Stimulated activated CD4-positive, alpha-beta T cell treated with anti-CD3 and anti-CD28 coated beads, TNF-alpha, amount 100 ng/mL, for 4 hours (primary cell): ENCODE results near the gene MAP1LC3A.

Source experiments
- DNase-seq, 3 experiments: peaks; one replicate each; pipeline ENCODE4 v3.0.0-alpha.2; 2020; ENCODE audit warnings: low read depth in 3 of 3

The MAP1LC3A gene

DNA sequence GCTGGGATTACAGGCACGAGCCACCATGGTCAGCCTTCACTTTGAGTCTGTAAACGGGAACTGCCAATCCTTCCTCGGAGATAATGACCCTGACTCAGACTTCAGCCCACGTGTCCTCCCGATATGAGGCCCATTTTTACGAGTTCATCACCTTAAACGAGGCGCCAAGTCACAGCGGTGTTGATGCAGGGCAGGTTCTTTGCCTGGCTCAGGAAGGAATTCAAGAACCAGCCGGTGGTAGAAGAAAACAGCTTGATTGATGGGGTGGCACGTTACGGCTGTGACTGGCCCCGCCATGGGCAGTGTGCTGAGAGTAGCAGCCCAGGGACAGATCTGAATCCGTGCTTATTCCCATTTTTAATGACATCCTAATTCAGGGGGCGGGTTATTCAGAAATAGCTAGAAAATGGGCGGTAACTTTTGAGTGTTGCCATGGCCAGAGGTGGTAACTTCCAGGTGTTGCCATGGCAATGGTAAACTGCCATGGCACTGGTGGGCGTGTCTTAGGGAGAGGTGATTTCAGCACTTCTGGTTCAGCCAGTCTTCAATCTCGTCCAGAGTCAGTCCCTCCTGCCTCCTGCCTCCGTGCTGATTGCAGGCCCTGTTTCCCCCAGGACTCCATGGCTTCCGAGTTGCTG is 9.1 kb upstream of the MAP1LC3A start:
- no peak for DNase-seq

DNA sequence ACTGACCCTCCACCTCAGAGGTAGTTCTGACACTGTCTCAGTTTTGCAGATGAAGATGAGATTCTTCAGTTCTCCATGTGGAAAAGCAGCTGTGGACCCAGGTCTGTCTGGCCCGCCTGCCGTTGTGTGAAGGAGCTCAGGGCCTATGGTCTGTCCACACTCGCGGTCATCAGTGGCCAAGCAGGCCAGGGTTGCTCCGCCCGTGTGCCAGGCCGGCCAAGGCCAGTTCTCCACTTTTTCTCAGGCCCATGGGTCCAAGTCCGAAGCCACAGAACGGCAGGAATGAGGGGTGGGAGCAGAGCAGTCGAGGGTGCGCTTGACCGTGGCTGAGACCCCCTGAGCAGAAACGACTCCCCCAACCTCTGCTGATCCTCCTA is 8.6 kb upstream of the MAP1LC3A start:
- no peak for DNase-seq

DNA sequence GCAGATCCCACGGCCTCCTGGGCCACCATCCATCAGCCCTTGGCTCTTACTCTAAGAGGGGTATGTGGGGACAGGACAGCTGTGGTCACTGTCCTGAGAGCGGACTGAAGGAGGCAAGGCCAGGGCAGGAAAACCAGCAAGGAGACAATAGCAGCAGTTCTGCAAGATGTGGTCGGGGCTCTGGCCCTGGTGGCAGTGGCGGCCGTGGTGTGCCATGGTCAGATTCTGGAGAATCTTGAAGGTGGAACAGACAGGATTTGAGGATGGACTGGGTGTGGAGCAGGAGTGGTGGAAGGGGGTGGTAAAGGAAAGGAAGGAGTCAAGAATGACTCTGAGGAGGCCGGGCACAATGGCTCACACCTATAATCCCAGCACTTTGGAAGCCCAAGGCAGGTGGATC is 5.9 kb upstream of the MAP1LC3A start:
- no peak for DNase-seq

DNA sequence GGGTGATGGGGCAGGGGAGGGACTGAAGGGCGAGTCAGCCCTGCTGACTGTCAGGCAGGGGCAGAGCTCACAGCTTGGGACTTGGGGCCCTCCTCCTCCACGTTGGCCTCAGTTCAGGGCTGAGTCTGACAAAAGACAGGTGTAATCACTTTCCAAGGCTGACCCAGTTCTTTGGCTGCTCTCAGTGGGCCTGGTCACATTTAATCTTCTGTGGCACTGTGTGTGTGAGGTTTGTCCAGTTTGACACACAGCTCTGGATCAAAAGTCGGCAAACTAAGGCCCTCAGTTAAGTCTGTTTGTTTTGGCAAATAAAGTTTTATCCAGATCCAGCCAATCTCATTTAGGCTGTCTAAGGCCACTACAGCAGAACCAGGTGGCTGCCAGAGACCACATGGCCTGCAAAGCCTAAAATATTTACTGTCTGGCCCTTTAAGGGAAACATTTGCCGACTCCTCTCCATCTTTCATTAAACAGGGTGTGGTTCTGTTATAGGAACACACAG is 5.1 kb upstream of the MAP1LC3A start:
- DNase-seq, result no peak

DNA sequence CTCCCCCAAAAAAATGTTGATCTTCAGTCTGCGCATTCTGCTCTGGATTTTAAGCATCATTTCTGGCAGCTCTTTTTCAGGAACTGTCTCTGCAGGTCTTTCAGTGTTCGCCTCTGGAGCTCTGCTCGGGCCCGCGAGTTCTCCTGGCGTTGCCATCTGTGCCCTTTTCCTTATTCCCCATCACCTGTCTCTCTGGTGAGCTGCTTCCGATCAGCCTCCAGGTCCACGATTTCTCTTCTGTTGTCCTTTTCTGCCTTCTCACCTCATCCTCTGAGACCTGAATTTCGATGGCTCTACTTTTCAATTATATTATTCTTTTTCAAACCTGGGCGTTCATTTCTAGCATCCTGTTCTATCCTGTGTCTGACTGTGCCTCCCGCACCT is 590 bp upstream of the MAP1LC3A start:
- no peak for DNase-seq

DNA sequence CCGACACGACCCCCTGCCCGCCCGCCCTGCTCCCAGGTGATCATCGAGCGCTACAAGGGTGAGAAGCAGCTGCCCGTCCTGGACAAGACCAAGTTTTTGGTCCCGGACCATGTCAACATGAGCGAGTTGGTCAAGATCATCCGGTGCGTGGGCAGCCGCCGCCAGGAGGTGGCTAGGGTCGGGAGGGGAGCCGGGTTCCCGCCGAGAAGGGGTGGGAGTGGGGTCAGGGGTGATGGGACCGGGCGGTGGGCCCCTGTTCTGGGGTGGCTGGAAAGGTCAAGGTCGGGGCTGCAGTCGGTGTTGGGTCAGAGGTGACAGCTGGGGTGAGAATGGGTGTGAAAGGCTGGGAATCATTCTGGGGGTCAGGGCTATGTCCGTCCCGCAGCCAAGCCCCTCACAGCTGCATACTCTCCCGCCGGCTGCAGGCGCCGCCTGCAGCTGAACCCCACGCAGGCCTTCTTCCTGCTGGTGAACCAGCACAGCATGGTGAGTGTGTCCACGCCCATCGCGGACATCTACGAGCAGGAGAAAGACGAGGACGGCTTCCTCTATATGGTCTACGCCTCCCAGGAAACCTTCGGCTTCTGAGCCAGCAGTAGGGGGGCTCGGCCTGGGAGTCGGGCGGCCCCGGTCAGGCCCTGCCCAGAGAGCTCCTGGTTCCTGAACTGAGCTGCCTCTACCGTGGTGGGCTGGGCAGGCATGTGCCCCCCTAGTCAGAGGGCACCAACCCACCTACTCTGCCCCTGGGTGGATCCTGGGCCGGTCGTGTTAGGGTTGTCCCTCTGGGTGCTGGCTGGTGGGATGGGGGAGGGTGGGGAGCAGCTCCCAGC is 1.0 kb downstream of the MAP1LC3A start:
- no peak for DNase-seq

DNA sequence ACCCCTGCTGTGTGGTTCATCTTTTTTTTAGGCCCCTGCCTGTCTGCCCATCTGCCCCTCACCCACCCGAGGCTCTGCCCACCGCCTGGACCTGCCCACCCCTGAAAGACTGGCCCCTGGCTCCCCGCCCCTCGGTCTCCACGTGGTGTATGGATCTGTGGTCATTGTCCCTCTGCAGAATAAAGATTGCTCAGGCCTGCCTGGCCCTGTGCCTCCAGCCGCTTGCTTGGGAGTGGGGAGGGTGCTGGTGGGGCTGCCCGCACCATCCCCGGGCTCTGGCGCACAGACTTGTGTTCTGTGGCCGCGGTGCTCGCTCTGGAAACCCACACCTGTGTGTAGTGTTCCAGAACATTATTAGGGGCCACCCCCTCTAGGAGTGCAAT is 1.6 kb downstream of the MAP1LC3A start:
- DNase-seq, result no peak

DNA sequence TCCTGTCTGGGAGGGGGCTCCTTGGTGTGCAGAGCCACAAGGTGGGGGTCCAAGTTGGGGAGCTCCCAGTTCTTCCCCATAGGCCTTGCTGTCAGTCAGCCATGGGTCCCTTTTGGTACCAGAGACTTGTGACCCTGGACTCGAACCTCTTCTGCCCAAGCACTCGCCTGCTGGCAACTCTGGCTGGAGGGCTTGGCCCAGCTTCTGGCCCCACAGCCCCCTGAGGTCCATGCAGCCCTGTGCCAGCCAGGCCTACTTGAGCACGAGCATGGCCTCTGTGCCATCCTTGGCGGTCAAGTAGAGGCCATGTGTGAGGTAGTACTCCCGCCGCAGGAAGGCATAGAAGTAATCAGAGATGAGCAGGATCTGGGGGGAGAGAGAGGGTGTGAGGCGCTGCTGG is 2.1 kb downstream of the MAP1LC3A start:
- DNase-seq, result no peak

DNA sequence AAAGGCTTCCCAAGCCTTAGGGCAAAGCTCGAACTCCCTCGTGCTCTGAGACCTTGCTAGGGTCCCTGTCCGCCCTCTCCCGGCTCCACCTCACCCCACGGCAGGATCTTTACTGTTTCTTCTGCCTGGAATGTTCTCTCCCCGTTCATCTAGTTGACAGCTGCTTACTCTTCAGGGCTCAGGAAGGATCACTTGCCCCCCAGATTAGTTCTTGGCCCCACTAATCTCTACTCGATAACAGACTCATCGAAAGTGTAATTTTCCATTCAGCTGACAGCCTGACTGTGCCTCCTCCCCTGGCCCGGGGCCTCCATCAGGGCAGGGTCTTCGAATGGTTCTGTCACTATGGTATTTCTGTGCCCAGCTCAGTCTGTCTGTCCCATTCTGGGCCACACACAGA is 3.1 kb downstream of the MAP1LC3A start:
- no peak for DNase-seq

DNA sequence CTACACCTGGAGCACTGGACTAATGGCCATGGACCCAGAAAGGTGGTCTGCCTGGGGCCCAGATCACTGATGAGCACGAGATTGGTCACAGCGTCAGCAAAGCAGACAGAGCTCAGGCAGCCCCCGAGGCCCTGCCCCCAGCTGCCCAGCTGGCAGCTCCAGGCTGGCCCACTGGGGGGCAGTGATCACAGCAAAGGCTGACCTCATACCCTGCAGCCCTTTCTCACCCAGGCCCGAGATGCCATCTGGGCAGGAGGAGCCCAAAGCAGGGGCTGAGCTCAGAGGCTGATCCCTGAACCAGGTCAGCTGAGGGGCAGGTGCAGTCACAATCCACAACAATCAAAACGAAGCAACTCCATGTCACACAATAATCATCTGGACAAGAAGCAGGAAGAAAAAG is 4.1 kb downstream of the MAP1LC3A start:
- DNase-seq, result no peak

DNA sequence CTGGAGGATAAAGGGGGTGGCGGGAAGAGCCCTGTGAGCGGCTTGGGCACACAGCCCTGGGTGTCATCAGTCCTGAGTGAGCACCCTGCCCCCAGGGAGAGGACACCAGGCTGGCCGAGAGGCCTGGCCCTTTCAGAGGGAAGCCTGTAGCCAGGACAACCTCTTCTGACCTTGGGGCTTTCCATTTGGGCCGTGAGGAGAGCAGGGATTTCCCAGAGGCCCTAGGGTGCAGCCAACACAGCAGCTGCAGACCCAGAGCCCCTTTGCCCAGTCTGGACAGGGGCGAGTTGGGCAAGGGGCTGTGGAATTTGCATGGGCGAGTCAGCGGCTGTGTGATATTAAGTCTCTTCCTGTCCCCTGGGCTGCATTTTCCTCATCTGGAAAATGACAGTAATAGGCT is 6.3 kb downstream of the MAP1LC3A start:
- DNase-seq, result no peak

DNA sequence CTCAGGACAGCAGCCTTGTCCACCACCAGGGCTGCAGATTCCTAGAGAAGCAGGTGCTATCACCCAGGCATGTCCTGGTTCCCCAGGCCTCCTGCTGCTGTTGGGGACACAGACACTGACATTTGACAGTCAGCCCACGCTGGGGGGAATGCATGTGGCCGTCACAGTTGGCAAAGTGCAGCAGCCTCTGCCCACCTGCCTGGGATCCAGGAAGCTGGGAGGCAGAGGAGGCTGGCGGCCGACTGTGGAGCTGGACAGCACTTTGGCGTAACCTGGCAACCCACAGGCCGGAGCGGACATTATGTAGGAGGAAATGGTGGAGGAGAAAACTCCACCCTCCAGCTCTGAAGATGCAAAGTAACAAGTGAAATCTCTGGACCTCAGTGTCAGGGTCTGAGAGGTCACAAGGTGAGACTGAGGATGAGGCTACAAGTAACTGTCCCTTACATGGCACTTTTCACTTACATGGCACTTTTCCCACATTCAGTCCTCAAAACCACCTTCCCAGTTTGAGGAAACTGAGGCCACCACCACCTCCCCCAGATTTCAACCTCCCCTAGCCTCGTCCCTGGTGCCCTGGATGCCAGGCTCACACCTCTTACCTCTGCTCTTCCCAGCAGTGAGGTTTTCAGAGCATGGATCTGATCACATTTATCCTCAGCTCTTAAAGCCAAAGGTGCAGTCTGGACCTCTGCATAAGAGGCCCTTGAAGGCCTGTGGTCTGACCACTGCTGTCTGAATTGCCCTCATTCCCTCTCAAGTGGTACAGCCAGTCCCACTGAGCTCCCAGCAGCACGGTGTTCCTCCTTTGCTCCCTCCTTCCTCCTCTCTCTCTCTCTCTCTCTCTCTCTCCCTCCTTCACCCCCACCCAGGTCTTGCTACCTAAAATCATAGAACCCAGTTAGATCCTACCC is 8.7 kb downstream of the MAP1LC3A start:
- DNase-seq, result no peak

DNA sequence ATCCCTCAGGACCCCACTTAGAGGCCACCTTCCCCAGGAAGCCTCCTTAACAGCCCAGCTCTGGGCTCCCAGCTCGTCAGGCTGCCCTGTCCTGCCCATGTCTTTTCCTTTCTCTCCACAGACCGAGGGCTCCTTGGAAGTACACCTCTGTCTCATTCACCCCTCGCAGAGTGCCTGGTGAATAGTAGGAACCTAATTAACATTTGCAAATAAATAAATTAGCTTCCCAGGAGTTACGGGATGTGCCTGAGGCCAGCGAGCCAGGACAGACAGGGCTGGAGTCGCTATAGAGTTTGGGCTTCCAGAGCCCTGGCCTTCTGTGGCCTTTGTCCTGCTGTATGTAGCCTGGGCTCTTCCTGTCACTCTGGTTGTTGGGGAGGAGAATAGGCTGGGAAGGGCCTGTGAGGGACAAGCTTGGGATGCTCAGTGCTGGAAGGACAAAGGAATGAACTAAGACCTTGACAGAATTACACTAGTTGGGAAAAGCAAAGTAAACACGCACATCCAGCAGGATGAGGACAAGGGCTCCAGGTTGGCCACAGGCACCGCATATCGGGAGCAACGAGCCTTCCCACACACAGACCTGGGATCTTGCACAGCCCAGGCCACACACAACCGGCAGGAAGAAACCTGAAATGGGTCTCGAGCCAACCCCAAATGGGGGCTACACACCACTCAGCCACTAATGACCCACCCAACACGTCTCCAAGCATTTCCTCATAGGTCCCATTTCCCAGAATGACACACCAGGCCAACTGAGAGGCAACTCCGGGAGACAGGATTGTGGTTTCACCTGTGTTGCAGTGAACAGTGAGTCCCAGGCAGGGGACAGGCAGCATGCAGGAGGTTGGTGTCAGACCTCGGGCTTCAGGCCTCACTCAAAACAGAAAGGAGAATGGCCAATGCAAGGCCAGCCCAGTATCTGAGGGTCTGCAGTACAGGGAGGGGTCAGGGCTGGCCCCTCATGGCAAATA is 9.7 kb downstream of the MAP1LC3A start:
- DNase-seq, result no peak

DNA sequence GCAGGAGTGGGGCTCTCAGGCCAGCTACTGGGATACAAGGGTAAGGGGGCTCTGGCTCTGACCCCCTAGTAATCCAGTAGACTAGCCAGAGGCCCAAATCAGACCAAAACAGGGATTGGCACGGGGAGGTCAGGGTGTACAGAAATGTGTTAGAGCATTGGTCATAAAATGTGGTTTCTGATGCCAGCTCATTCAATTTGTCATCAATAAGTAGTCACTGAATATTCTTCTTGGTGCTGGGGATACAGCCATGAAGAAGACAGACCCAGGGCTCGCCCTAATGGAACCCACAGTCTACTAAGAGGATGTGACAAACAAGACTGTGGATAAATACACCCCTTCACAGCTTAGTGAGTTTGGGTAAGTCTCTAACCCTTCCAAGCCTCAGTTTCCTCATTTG is 11.1 kb downstream of the MAP1LC3A start:
- no peak for DNase-seq

DNA sequence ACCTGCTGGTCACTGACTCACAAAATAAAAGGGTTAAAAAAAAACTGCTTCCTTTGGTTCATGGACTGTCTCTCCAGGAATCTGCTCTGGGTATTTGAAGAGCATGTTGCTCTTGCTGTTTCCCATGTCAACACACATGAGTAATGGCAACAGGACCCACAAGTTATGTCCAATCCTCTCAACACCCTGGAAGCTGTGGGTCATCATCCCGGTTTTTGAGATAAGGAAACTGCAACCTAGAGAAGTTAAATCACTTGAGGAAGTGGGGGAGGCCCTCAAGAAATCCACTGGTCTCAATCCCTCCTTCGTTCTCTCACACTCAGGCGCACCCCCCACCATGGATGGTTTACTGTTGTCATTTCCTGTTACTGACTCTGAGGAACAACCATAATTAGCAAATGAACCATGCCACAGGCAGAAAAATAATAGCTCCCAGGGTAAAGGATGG is 12.4 kb downstream of the MAP1LC3A start:
- no peak for DNase-seq

DNA sequence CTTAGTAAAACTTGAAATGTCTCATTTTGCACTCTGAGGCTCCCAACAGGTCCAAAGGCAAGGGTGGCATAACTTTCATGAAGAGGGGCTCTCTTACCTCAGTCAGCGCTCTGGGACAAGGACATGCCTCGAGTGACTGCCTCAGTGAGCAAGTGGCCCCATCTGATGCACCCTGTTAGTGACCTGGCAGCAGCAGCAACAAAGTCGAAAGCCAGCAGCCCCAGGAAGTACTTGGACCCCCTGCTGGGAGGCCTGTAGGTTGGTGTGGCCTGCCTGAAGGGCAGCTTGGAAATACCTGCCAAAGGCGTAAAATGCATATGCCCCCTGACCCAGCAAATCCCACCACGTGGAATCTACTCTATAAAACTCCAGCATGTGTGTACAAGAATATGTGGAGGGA is 13.2 kb downstream of the MAP1LC3A start:
- no peak for DNase-seq

DNA sequence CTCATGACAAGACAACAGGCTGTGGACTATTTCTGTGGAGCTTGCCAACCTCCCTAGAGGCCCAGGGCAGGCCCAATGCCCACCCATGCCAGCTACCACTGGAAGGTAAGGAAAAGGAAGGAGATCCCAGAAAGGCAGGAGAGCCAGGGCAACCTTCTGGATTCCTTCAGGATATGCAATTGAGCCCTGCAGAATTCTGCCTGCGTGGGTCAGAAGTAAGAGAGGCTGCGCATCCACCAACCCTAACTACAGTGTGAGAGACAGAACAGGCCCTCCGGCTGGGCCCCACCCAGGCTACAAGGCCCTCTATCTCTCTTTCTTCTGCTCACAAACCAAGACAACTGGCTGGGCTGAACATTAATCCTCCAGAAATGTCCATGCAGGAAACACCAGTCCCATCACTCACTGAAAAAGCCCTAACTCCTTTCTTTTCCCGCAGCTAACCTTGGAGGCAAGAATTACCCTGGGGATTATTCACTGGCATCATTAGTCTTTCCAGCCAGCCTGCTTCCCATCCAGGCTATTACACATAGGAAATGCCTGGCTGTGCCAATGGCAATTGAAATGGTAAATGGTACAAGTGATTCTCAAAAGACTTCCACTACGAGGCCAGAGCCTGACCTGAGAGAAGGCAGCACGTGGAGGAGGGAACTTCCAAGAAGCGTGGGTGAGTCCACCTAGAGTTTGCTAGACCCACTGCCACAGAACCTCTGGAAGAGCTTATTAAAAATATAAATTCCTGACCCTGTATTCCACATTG is 15.2 kb downstream of the MAP1LC3A start:
- no peak for DNase-seq

DNA sequence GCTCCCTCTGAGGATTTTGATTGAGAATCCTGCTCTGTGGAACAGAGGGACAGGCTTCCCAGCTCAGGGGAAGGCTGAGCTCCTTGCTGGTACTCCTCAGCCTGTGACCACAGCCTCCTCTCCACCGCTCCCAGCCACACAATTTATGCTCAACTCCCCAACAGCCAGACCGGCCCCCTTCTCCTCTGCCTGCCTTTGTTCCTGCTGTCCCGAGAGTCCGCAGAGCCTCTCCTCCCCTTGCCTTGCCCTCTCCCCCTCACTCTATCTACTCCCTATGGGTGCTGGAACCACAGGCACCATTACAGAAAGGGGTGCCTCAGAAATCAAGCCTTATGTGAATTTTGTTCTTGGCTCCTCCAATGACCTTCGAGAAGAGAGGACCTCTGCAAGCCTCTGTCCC is 15.9 kb downstream of the MAP1LC3A start:
- no peak for DNase-seq

DNA sequence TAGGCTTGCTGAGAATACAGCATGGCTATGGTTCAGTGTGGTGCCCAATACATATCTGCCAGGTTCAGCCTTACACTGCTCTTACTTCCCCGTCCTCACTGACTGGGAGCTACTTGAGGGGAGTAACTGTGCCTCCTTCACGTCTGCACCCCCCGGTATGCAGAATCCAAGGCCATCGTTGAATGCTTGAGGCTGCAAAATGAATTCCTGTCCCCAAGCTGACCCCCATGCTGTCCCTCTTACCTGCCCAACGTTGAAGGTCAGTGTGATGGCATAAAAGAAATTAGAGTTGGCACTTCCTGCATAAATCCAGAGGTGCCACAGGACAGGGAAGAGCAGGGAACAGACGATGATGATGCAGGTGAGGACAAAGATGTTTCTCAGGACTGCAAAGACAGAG is 16.3 kb downstream of the MAP1LC3A start:
- DNase-seq, result no peak

DNA sequence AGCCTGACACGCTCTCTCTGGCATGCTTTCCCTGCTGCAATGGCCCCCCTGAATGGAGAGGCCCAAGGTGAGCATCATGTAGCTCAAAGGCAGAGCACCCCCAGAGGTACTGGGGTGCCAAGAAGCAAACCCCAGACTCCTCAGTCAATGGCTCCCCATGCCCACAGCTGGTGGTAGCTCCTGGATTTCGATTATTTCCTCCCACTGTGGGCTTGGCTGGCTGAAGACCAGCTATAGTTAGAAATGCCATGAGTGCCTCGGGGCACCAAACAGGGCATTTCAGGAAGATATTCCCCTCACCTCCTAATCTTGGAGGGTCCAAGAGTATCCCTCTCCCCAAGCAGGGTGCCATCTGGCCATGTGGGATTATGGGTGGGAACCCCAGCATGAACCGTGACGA is 16.8 kb downstream of the MAP1LC3A start:
- DNase-seq, result no peak
